GM10847 (cell line): ENCODE data around the gene FHOD1.

Experiments
- POLR2A ChIP-seq: IDR thresholded peaks from 2 replicates; pipeline ENCODE4 v1.6.1; 2011; ENCODE audit not compliant: insufficient read length; ENCODE audit errors: extremely low read depth

Gene FHOD1

GRCh38 chr16:67235816-67236562 lies 11.3 kb downstream of the FHOD1 start:
- no peak for TF ChIP-seq POLR2A

- TF ChIP-seq POLR2A: no peak
Observed at GRCh38 chr16:67234180-67234597, 13.1 kb downstream of the FHOD1 start.

- TF ChIP-seq POLR2A: no peak
Observed at GRCh38 chr16:67233596-67233995, 13.7 kb downstream of the FHOD1 start.

GRCh38 chr16:67230809-67231660 lies 16.2 kb downstream of the FHOD1 start:
- no peak for TF ChIP-seq POLR2A

GRCh38 chr16:67229906-67230808 lies 17.1 kb downstream of the FHOD1 start:
- no peak for TF ChIP-seq POLR2A

GRCh38 chr16:67228905-67229304 lies 18.4 kb downstream of the FHOD1 start:
- TF ChIP-seq POLR2A: no peak

- TF ChIP-seq POLR2A: no peak
Observed at GRCh38 chr16:67228034-67228785, 19.1 kb downstream of the FHOD1 start.

- TF ChIP-seq POLR2A: no peak
Observed at GRCh38 chr16:67227567-67227921, 19.7 kb downstream of the FHOD1 start.

- peak; percentile 61 for TF ChIP-seq POLR2A
Observed at GRCh38 chr16:67226804-67227566, 20.3 kb downstream of the FHOD1 start, which contains the start of gene TMEM208. Gene TMEM208, plus strand, starts transcription at chr16:67227130. Its CDS starts 89 bp downstream, at chr16:67227219.

- TF ChIP-seq POLR2A: no peak
Observed at GRCh38 chr16:67226295-67226803, 20.9 kb downstream of the FHOD1 start.

- TF ChIP-seq POLR2A: no peak
Observed at GRCh38 chr16:67223992-67224391, 23.3 kb downstream of the FHOD1 start.

GRCh38 chr16:67216612-67217490 lies 30.4 kb downstream of the FHOD1 start:
- TF ChIP-seq POLR2A: no peak

- no peak for TF ChIP-seq POLR2A
Observed at GRCh38 chr16:67215706-67216105, 31.6 kb downstream of the FHOD1 start.
